HL-60 (cell line): Measurements from ENCODE around the gene UGT2B7.

ENCODE experiments used
- DNase-seq, 2 experiments: peaks; one replicate each; pipeline ENCODE4 v3.0.0-alpha.2; 2010 to 2020; ENCODE audit warnings: low read depth in 1 of 2, low spot score in 1 of 2
- H3K27ac ChIP-seq: fragments of 250-450 bp; sonication (Bioruptor Pico); replicated peaks from 2 replicates; pipeline ENCODE4 v1.5.1; 2020; ENCODE audit warnings: mild to moderate bottlenecking, moderate library complexity
- H3K27me3 ChIP-seq: fragments of 250-450 bp; sonication (Bioruptor Pico); 2 replicates; pipeline ENCODE4 v1.5.1; 2021; ENCODE audit warnings: mild to moderate bottlenecking, moderate library complexity; ENCODE audit not compliant: insufficient read depth, poor library complexity, severe bottlenecking
- H3K4me3 ChIP-seq: replicated peaks from 2 replicates; pipeline ENCODE4 v1.5.1; 2011; ENCODE audit warnings: mild to moderate bottlenecking, control low read depth, low read length; ENCODE audit not compliant: insufficient read depth
- GABPA ChIP-seq: IDR thresholded peaks from 2 replicates; pipeline ENCODE4 v1.6.1; 2012; ENCODE audit warnings: low read depth
- POLR2AphosphoS5 ChIP-seq: IDR thresholded peaks from 2 replicates; pipeline ENCODE4 v1.6.1; 2012; ENCODE audit warnings: low read depth
- REST ChIP-seq: IDR thresholded peaks from 2 replicates; pipeline ENCODE4 v1.6.1; 2012; ENCODE audit warnings: low read depth; ENCODE audit not compliant: insufficient replicate concordance
- SPI1 ChIP-seq: IDR thresholded peaks from 2 replicates; pipeline ENCODE4 v1.6.1; 2012; ENCODE audit warnings: low read depth, mild to moderate bottlenecking, borderline replicate concordance
- TF ChIP-seq, protein P1 (sequence below): IDR thresholded peaks from one replicate; pipeline ENCODE4 v1.5.1; 2011; ENCODE audit warnings: low read length, control low read depth, inconsistent platforms; ENCODE audit not compliant: insufficient read depth

Gene UGT2B7

DNA sequence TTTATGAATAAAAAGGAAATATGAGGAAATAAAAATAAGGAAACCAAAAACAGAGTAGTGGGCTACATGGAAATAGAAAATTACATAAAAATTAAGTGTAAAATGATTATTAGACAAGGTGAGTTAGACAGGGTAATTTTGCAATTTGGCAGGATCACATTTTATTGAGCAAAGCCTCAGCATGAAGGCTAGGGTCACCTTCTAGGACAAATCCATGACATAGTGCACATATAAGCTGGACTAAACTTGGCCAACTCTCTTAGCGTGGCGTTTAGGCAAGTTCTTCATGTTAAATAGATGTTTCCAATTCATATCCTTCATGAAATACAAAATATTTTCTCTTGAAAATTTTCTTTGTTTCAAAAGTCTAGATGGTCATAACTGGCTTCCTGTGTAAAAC lies 25.7 kb upstream of the UGT2B7 start:
- TF ChIP-seq GABPA = no peak
- TF ChIP-seq REST = no peak
- TF ChIP-seq SPI1 = no peak
- no peak for TF ChIP-seq POLR2AphosphoS5
- TF ChIP-seq, protein P1, sequence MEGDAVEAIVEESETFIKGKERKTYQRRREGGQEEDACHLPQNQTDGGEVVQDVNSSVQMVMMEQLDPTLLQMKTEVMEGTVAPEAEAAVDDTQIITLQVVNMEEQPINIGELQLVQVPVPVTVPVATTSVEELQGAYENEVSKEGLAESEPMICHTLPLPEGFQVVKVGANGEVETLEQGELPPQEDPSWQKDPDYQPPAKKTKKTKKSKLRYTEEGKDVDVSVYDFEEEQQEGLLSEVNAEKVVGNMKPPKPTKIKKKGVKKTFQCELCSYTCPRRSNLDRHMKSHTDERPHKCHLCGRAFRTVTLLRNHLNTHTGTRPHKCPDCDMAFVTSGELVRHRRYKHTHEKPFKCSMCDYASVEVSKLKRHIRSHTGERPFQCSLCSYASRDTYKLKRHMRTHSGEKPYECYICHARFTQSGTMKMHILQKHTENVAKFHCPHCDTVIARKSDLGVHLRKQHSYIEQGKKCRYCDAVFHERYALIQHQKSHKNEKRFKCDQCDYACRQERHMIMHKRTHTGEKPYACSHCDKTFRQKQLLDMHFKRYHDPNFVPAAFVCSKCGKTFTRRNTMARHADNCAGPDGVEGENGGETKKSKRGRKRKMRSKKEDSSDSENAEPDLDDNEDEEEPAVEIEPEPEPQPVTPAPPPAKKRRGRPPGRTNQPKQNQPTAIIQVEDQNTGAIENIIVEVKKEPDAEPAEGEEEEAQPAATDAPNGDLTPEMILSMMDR = no peak
- no peak for DNase-seq
- Histone ChIP-seq H3K27me3 (no peaks in the 10 kb centered on the region), H3K4me3 (no peak overlapping the region), H3K27ac (no peak overlapping the region)

- TF ChIP-seq POLR2AphosphoS5 = no peak
- TF ChIP-seq GABPA = no peak
- TF ChIP-seq SPI1 = no peak
- TF ChIP-seq REST = no peak
- TF ChIP-seq, protein P1 = no peak
These were observed 25.0 kb upstream of the UGT2B7 start for GRCh38 chr4:69071286-69071685.

GRCh38 chr4:69073375-69073774 lies 22.9 kb upstream of the UGT2B7 start:
- Histone ChIP-seq H3K27me3 (no peaks in the 10 kb centered on the region), H3K4me3 (no peak overlapping the region), H3K27ac (no peak overlapping the region)
- no peak for DNase-seq
- no peak for TF ChIP-seq SPI1
- no peak for TF ChIP-seq GABPA

More at GRCh38 chr4:69071286-69071685, 25.0 kb upstream of the UGT2B7 start:
- DNase-seq = no peak
- Histone ChIP-seq H3K27me3 (no peaks in the 10 kb centered on the region), H3K4me3 (no peak overlapping the region), H3K27ac (no peak overlapping the region)

GRCh38 chr4:69075061-69075792 lies 21.0 kb upstream of the UGT2B7 start:
- no peak overlapping the region for H3K27ac ChIP-seq
- no peak overlapping the region for H3K4me3 ChIP-seq
- no peak for DNase-seq
- no peaks in the 10 kb centered on the region for H3K27me3 ChIP-seq
- TF ChIP-seq GABPA (no peak), POLR2AphosphoS5 (no peak), SPI1 (no peak), REST (no peak)
- TF ChIP-seq, protein P1 = no peak
